Activated T-helper 2 cell treated with anti-CD3 and anti-CD28 coated beads, Interferon-gamma antibody, Interleukin-2, Interleukin-4, amounts not matched to agents 10 μg/mL and 5 μg/mL and 100 μg/mL, durations not matched to agents 14 hours and 24 hours and 36 hours (primary cell): Measurements from ENCODE around the gene CIITA. TPM values are rescaled to one million over a fixed set of nuclear protein-coding genes. Genes with fewer than 3 reads are reported as not detected.

Source experiments
- DNase-seq: peaks from one replicate; pipeline ENCODE4 v3.0.0; 2021; ENCODE audit warnings: low spot score
- H3K27ac Mint-ChIP-seq: one replicate; pipeline ENCODE4 v1.8.0; 2021; ENCODE audit warnings: mixed read lengths
- H3K27me3 Mint-ChIP-seq: one replicate; pipeline ENCODE4 v1.8.0; 2021; ENCODE audit warnings: low read depth, mixed read lengths
- H3K36me3 Mint-ChIP-seq: one replicate; pipeline ENCODE4 v1.8.0; 2021; ENCODE audit warnings: low read depth, mixed read lengths
- H3K4me1 Mint-ChIP-seq: one replicate; pipeline ENCODE4 v1.8.0; 2021; ENCODE audit warnings: low read depth, mixed read lengths
- H3K4me3 Mint-ChIP-seq: one replicate; pipeline ENCODE4 v1.8.0; 2021; ENCODE audit warnings: low read depth, mild to moderate bottlenecking, moderate library complexity, mixed read lengths
- H3K9me3 Mint-ChIP-seq: one replicate; pipeline ENCODE4 v1.8.0; 2021; ENCODE audit warnings: mixed read lengths
- intact Hi-C: fragments of 100-400 bp; cut with micrococcal nuclease; formaldehyde crosslinking; loops from one replicate; pipeline ENCODE4 v1.15.1; 2023
- total RNA-seq: library from RNA; stranded (reverse); gene quantifications from 2 replicates; pipeline ENCODE4 v1.2.3, GENCODE V29; 2022

CIITA gene
- total RNA-seq, 1 donor from 2014 or later: 8.6 TPM

- H3K4me3 Mint-ChIP-seq: no peak overlapping the region
- peaks cover 44% of the 10 kb centered on the region for H3K36me3 Mint-ChIP-seq
- no peak for DNase-seq
- intact Hi-C loops: no loop called here
- no peaks in the 10 kb centered on the region for H3K9me3 Mint-ChIP-seq
- H3K4me1 Mint-ChIP-seq: peaks cover 2% of the 10 kb centered on the region
- H3K27me3 Mint-ChIP-seq: no peaks in the 10 kb centered on the region
- no peak overlapping the region for H3K27ac Mint-ChIP-seq
These were observed 19.2 kb downstream of the CIITA start for GRCh38 chr16:10896165-10896564.

- Mint-ChIP-seq H3K9me3 (no peaks in the 10 kb centered on the region), H3K4me1 (peaks cover under 1% of the 10 kb centered on the region), H3K36me3 (peaks cover 49% of the 10 kb centered on the region), H3K4me3 (no peak overlapping the region), H3K27ac (no peak overlapping the region), H3K27me3 (no peaks in the 10 kb centered on the region)
- intact Hi-C loops: no loop called here
- no peak for DNase-seq
These were observed 19.7 kb downstream of the CIITA start for GRCh38 chr16:10896723-10897122.

GRCh38 chr16:10897134-10897533 is 20.1 kb downstream of the CIITA start:
- H3K27me3 Mint-ChIP-seq: no peaks in the 10 kb centered on the region
- intact Hi-C loops: no loop called here
- H3K27ac Mint-ChIP-seq: no peak overlapping the region
- H3K4me1 Mint-ChIP-seq: no peaks in the 10 kb centered on the region
- H3K9me3 Mint-ChIP-seq: no peaks in the 10 kb centered on the region
- no peak for DNase-seq
- no peak overlapping the region for H3K4me3 Mint-ChIP-seq
- peaks cover 49% of the 10 kb centered on the region for H3K36me3 Mint-ChIP-seq

GRCh38 chr16:10902999-10903398 is 26.0 kb downstream of the CIITA start:
- no peak overlapping the region for H3K4me3 Mint-ChIP-seq
- peaks cover 48% of the 10 kb centered on the region for H3K36me3 Mint-ChIP-seq
- H3K9me3 Mint-ChIP-seq: peaks cover 5% of the 10 kb centered on the region
- H3K27ac Mint-ChIP-seq: no peak overlapping the region
- no peaks in the 10 kb centered on the region for H3K27me3 Mint-ChIP-seq
- no peaks in the 10 kb centered on the region for H3K4me1 Mint-ChIP-seq
- no peak for DNase-seq
- intact Hi-C loops: no loop called here

GRCh38 chr16:10906482-10906881 is 29.5 kb downstream of the CIITA start:
- Mint-ChIP-seq H3K36me3 (peaks cover 39% of the 10 kb centered on the region), H3K27me3 (no peaks in the 10 kb centered on the region), H3K4me3 (no peak overlapping the region), H3K4me1 (peaks cover 2% of the 10 kb centered on the region), H3K27ac (no peak overlapping the region), H3K9me3 (peaks cover 5% of the 10 kb centered on the region)
- no peak for DNase-seq
- intact Hi-C loops: no loop called here

GRCh38 chr16:10906914-10907756 is 30.1 kb downstream of the CIITA start:
- H3K4me3 Mint-ChIP-seq: no peak overlapping the region
- intact Hi-C loops: no loop called here
- peaks cover 5% of the 10 kb centered on the region for H3K9me3 Mint-ChIP-seq
- H3K27me3 Mint-ChIP-seq: no peaks in the 10 kb centered on the region
- DNase-seq: no peak
- H3K36me3 Mint-ChIP-seq: peaks cover 36% of the 10 kb centered on the region
- peaks cover 2% of the 10 kb centered on the region for H3K4me1 Mint-ChIP-seq
- no peak overlapping the region for H3K27ac Mint-ChIP-seq

GRCh38 chr16:10907757-10908045 is 30.7 kb downstream of the CIITA start:
- peaks cover 2% of the 10 kb centered on the region for H3K4me1 Mint-ChIP-seq
- no peak overlapping the region for H3K27ac Mint-ChIP-seq
- intact Hi-C loops: no loop called here
- peaks cover 4% of the 10 kb centered on the region for H3K9me3 Mint-ChIP-seq
- no peaks in the 10 kb centered on the region for H3K27me3 Mint-ChIP-seq
- H3K36me3 Mint-ChIP-seq: peaks cover 31% of the 10 kb centered on the region
- DNase-seq: no peak
- no peak overlapping the region for H3K4me3 Mint-ChIP-seq

- intact Hi-C loops: loop anchor here (10.0 kb wide), 2 partner anchors 96 to 646 kb away; partner anchors contain the start of gene TVP23A
- Mint-ChIP-seq H3K27ac (no peak overlapping the region), H3K27me3 (no peaks in the 10 kb centered on the region), H3K36me3 (peaks cover 16% of the 10 kb centered on the region), H3K9me3 (no peaks in the 10 kb centered on the region), H3K4me3 (no peak overlapping the region), H3K4me1 (peaks cover 13% of the 10 kb centered on the region)
- no peak for DNase-seq
These were observed 34.3 kb downstream of the CIITA start for GRCh38 chr16:10911267-10911666.

GRCh38 chr16:10916534-10916933 is 39.5 kb downstream of the CIITA start:
- Mint-ChIP-seq H3K9me3 (no peaks in the 10 kb centered on the region), H3K36me3 (peaks cover 17% of the 10 kb centered on the region), H3K4me1 (peaks cover 24% of the 10 kb centered on the region), H3K27ac (no peak overlapping the region), H3K27me3 (no peaks in the 10 kb centered on the region), H3K4me3 (no peak overlapping the region)
- DNase-seq: no peak
- intact Hi-C loops: loop anchor here (5.0 to 10.0 kb wide), 4 partner anchors 102 to 652 kb away; partner anchors contain the start of gene TVP23A

GRCh38 chr16:10918294-10919002 is 41.4 kb downstream of the CIITA start:
- no peaks in the 10 kb centered on the region for H3K9me3 Mint-ChIP-seq
- no peak overlapping the region for H3K4me3 Mint-ChIP-seq
- no peaks in the 10 kb centered on the region for H3K27me3 Mint-ChIP-seq
- H3K36me3 Mint-ChIP-seq: peaks cover 17% of the 10 kb centered on the region
- peak; percentile 74 for DNase-seq
- H3K27ac Mint-ChIP-seq: no peak overlapping the region
- intact Hi-C loops: loop anchor here (1.0 to 10.0 kb wide), 7 partner anchors 48 to 654 kb away; partner anchors contain the start of gene TVP23A
- H3K4me1 Mint-ChIP-seq: peaks cover 24% of the 10 kb centered on the region

- no peaks in the 10 kb centered on the region for H3K9me3 Mint-ChIP-seq
- H3K36me3 Mint-ChIP-seq: peaks cover 21% of the 10 kb centered on the region
- H3K27me3 Mint-ChIP-seq: no peaks in the 10 kb centered on the region
- intact Hi-C loops: loop anchor here (2.0 to 10.0 kb wide), 6 partner anchors 48 to 654 kb away; partner anchors contain the start of gene TVP23A
- no peak for DNase-seq
- no peak overlapping the region for H3K27ac Mint-ChIP-seq
- H3K4me3 Mint-ChIP-seq: no peak overlapping the region
- H3K4me1 Mint-ChIP-seq: peaks cover 24% of the 10 kb centered on the region
These were observed 42.0 kb downstream of the CIITA start for GRCh38 chr16:10919003-10919351.

GRCh38 chr16:10920726-10921427 is 43.9 kb downstream of the CIITA start:
- intact Hi-C loops: no loop called here

More at GRCh38 chr16:10920726-10921427, 43.9 kb downstream of the CIITA start:
- Mint-ChIP-seq H3K4me1 (peaks cover 14% of the 10 kb centered on the region), H3K4me3 (no peak overlapping the region), H3K9me3 (no peaks in the 10 kb centered on the region), H3K27ac (no peak overlapping the region), H3K36me3 (peaks cover 26% of the 10 kb centered on the region), H3K27me3 (no peaks in the 10 kb centered on the region)
- DNase-seq: no peak
